Adipose tissue (tissue), 3 donors: ENCODE results near the gene ERBB3. TPM values are rescaled to one million over a fixed set of nuclear protein-coding genes. Genes with fewer than 3 reads are reported as not detected.

ENCODE experiments used
- H3K27ac ChIP-seq: one replicate; pipeline ENCODE4 v1.5.1; 2013; ENCODE audit warnings: low read depth, low read length
- WGBS, 3 donors: extraction: QIAGEN DNeasy Blood & Tissue Kit; methylation state at CpG; one replicate each; pipeline ENCODE4 v1.1.7; 2013; 5-methylcytosine and 5-hydroxymethylcytosine counted together
- polyA plus RNA-seq, 3 donors: library from polyadenylated mRNA; stranded (reverse); fragments of 200-250 nt; gene quantifications; one replicate each; pipeline ENCODE4 v1.2.3, GENCODE V29; 2013
- donor health status: healthy with polysubstance abuse.
- donor health status: Bipolar disorder and iron deficiency.
- donor health status: healthy.

Gene ERBB3
- polyA plus RNA-seq, 3 donors, result 2.0 to 28.8 (median 4.5) TPM

GRCh38 chr12:56126732-56127239, 46.8 kb downstream of the ERBB3 start:
- no peak overlapping the region for H3K27ac ChIP-seq
- WGBS, 3 donors, result 25 to 39% (median 33%) methylated on average over 3 of the region's 3 CpGs

- WGBS, 3 donors, result 0 to 1% (median 1%) methylated on average over 8 of the region's 8 CpGs
These were observed 47.5 kb downstream of the ERBB3 start for GRCh38 chr12:56127485-56127887.

GRCh38 chr12:56127888-56128669, 48.1 kb downstream of the ERBB3 start, which contains the start of gene ESYT1:
TSS of gene ESYT1 (plus strand) at chr12:56128267. CDS start at chr12:56128320, 53 bp downstream.
- WGBS, 3 donors, result 0 to 1% (median 0%) methylated on average over 48 to 49 of the region's 49 CpGs

More at GRCh38 chr12:56127485-56127887, 47.5 kb downstream of the ERBB3 start:
- no peak overlapping the region for H3K27ac ChIP-seq

DNA sequence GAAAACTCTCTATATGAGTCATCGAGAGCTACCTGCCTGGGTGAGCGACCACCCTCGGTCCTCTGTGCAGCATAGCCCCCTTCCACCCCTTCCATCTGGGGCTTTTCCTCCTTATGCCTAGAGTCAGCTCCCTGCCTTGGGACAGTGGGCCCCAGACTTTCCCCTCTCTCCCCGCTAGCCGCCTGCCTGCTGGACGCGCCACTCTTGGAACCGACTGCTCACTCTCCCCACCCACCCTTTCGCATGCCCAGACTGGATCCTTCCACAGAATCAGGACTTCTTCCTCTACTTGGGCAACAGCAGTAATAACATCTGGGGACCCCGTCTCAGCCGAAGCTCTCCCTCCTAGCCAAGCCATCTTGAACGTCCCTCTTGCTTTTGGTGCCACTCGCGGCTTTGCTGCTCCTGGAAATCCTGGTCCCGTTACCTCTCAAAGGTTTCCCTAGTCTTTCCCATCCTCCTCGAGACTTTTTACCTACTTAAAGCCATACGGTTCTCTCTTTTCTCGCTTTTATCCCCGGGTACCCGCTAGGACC, 48.8 kb downstream of the ERBB3 start:
- WGBS, 3 donors, result 0 to 1% (median 1%) methylated on average over 20 of the region's 20 CpGs
- no peak overlapping the region for H3K27ac ChIP-seq

More at GRCh38 chr12:56127888-56128669, 48.1 kb downstream of the ERBB3 start, which contains the start of gene ESYT1:
- H3K27ac ChIP-seq, result no peak within 1 kb of the TSS

DNA sequence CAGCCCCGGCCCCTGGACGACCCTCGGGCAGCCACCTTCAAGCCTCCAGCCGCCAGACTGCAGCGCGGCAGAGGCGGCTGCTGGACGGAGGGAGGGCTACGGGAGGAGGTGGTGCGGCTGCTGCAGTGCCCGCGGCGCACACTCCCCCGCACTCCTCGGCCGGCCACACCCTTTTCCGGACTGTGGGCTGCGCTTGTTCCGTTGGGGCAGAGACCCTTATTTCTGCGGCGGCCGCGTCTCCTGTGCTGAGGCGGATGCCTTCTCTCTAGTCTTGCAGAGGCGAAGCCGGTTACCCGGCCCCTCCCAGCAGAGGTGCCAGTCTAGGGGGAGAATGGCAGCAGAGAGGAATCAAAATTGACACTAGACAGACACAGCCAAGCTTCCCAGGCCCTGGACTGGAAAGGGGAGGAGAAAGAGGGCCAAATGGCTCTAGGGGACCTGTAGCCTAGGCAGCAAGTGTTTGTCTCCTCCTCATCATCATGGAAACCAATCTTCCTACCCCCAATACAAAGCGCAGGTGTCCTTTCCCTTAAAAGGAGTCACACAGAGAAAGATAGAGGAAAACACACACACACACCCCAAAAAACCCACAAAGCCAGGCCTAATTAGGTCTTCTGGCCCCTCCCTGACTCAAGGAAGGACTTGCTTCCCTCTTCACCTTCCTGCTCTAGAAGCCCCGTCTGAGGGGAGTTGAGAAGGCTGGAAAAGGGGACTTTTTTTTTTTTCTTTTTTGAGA, 49.4 kb downstream of the ERBB3 start:
- 2 to 5% (median 2%) methylated on average over 28 to 29 of the region's 29 CpGs for WGBS, 3 donors
- H3K27ac ChIP-seq, result no peak overlapping the region

GRCh38 chr12:56129942-56130495, 50.1 kb downstream of the ERBB3 start:
- no peak overlapping the region for H3K27ac ChIP-seq
- WGBS, 3 donors, result 55 to 81% (median 55%) methylated on average over 22 of the region's 22 CpGs

DNA sequence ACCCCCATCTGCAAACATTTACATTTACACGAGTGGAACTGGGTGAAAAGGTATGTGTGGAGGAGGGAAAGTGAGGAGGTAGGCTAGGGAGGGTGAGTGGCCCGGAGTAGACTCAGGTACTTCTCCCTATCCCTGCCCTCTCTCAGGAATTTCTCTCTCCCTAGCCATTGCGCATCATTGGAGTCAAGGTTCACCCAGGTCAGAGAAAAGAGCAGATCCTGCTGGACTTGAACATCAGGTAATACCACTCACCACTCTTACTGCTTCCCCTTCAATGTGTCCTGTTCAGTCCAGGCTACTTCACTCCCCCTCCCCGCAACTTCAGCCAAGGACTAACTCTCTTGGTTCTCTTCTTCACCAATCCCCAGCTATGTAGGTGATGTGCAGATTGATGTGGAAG, 50.9 kb downstream of the ERBB3 start:
- H3K27ac ChIP-seq, result no peak overlapping the region
- WGBS, 3 donors, result 83 to 90% (median 84%) methylated on average over 4 of the region's 4 CpGs

GRCh38 chr12:56134897-56135296, 54.9 kb downstream of the ERBB3 start:
- WGBS, 3 donors, result 97 to 99% (median 97%) methylated on average over 6 of the region's 6 CpGs
- H3K27ac ChIP-seq, result no peak overlapping the region

- 89 to 94% (median 91%) methylated on average over 14 of the region's 14 CpGs for WGBS, 3 donors
These were observed 58.0 kb downstream of the ERBB3 start for GRCh38 chr12:56137853-56138571.

GRCh38 chr12:56141946-56142784, 62.2 kb downstream of the ERBB3 start:
- WGBS, 3 donors, result 78 to 92% (median 81%) methylated on average over 19 of the region's 19 CpGs
- no peak overlapping the region for H3K27ac ChIP-seq

More at GRCh38 chr12:56137853-56138571, 58.0 kb downstream of the ERBB3 start:
- no peak overlapping the region for H3K27ac ChIP-seq

DNA sequence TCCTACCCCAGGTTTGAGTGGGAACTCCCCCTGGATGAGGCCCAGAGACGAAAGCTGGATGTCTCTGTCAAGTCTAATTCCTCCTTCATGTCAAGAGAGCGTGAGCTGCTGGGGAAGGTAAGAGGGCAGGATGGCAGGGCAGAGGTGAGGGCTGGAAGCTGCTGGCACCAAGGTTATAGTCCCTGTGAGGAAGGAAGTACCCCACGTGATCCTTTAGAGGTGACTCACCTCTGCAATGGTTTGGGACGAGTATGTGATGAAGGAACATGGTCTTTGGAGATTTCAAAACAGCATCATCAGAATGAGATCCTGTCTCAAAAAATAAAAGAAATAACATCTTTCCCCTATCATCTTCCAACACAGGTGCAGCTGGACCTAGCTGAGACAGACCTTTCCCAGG, 63.3 kb downstream of the ERBB3 start:
- H3K27ac ChIP-seq, result no peak overlapping the region
- WGBS, 3 donors, result 56 to 75% (median 64%) methylated on average over 4 of the region's 4 CpGs

DNA sequence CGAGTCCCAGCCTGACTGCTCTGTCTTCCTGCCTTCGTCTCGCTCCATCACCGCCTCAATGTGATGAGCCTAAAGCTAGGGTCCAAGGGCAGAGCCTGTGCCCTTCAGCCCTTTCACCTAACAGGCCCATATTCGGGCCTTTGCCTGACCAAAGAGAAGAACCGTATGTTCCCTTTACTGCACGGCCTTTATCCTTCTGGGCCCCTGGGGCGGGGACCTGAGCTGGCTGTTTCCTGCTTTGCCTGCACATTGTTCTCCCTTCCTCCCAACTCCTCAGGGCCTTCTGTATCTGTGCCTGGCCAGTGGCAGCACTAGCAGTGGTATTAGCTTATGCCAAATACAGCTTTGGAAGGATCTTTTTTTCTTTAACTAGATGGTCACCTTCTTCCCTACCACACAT, 63.9 kb downstream of the ERBB3 start:
- H3K27ac ChIP-seq, result no peak overlapping the region
- 61 to 87% (median 65%) methylated on average over 8 of the region's 8 CpGs for WGBS, 3 donors

DNA sequence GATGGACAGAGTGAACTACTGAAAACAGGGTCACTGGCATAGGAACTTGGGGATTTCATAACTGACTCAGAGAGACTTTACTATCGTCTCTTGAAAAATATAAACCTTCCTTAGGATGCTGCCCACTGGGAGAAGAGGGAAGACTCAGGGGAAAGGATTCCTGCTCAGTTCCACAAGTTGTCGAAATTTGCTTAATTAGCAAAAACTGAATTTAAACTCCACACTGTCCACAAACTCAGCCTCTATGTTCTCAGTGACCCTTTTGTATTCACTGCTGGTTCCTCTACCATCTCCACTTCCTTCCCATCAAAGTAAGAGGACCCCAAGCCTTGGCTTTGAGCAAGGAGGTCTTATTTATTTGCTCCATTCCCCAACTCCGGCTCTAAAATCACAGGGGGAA, 65.3 kb downstream of the ERBB3 start:
- WGBS, 3 donors, result 67 to 92% (median 81%) methylated on average over 3 of the region's 3 CpGs
- no peak overlapping the region for H3K27ac ChIP-seq

DNA sequence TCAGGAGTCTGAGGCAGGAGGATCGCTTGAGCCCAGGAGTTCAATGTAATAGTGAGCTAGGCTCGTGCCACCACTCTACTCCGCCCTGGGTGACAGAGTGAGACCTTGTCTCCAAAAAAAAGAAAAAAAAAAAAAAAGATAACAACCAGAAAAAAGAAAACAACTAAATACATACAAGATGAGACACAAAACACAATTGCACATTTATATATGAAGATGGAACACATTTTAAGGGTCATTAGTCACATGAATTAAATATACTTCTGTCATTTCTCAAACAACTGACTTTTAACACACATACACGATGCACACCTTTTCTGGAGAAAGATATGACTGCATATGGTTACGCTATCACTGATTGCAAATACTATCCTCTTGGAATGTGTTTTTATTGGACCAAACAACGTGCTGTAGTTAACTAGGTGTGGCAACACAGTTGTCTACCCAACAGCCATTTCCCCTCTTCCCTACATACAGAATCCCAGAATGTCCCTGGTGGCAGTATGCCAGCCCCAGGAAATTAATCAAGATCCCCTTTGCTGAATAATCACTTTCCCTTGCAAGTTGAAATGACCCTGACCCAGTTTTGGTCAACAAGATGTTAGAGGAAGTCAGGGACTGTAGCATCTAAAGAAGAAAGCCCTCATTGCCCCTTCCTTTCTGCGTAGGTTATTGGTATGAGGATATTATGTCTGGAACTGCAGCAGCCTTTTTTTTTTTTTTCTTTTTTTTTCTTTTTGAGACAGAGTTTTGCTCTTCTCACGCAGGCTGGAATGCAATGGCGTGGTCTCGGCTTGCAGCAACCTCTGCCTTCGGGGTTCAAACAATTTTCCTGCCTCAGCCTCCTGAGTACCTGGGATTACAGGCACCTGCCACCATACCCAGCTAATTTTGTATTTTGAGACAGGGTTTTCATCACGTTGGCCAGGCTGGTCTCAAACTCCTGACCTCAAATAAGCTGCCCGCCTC, 66.8 kb downstream of the ERBB3 start:
- no peak overlapping the region for H3K27ac ChIP-seq
- 55 to 61% (median 59%) methylated on average over 13 of the region's 13 CpGs for WGBS, 3 donors

- H3K27ac ChIP-seq, result no peak overlapping the region
- 56 to 59% (median 59%) methylated on average over 3 of the region's 3 CpGs for WGBS, 3 donors
These were observed 70.6 kb downstream of the ERBB3 start for GRCh38 chr12:56150563-56150962.

DNA sequence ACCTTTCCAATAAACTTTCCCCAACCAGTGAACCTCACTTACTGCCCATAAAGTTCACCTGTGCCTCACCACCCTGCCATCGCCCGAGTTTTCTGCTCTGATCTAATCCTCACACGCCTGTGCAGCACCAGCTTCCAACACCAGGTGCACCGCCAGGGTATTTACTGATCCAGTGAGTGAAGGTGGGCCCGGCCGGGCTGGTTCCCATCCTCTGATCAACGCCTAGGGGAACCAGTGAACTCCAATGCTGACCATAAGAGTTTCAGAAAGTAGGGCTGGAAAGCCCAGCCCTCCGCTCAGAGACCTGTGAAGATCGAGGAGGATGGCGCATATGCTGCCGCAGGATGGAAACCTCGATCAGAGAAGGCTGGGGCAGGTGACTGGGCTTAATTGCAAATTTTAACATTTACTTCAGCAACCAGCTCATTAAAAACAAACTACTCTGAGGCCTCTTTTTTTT, 71.7 kb downstream of the ERBB3 start:
- WGBS, 3 donors, result 4 to 15% (median 11%) methylated on average over 12 of the region's 12 CpGs
- H3K27ac ChIP-seq, result peak overlapping the region; percentile 82
